Right lobe of liver (tissue), 6 donors: ENCODE data around the gene CALML5. TPM values are rescaled to one million over a fixed set of nuclear protein-coding genes. Genes with fewer than 3 reads are reported as not detected.

Experiments
- ATAC-seq, 4 donors: fragments of 200-7000 bp; cut with Tn5 transposase; one replicate each; pipeline ENCODE4 v1.9.1; 2020; ENCODE audit warnings: mild to moderate bottlenecking in 4 of 4, moderate library complexity in 4 of 4
- DNase-seq, 3 donors: peaks; one replicate each; pipeline ENCODE4 v3.0.0-alpha.2; 2020
- H3K27ac ChIP-seq, 3 donors: fragments of 200-600 bp; one replicate each; pipeline ENCODE4 v1.8.0; 2022
- H3K27me3 ChIP-seq, 2 donors: fragments of 200-600 bp; one replicate each; pipeline ENCODE4 v1.8.0; 2022
- H3K36me3 ChIP-seq, 4 donors: fragments of 200-600 bp; sonication (generic) in 1 of 4; one replicate each; pipeline versions ENCODE4 v1.5.1 to v1.8.0; 2017 to 2022; ENCODE audit warnings: control low read depth in 1 of 4
- H3K4me1 ChIP-seq, 4 donors: fragments of 200-600 bp; sonication (generic) in 1 of 4; one replicate each; pipeline versions ENCODE4 v1.5.1 to v1.8.0; 2017 to 2022; ENCODE audit warnings: control low read depth in 1 of 4
- H3K4me3 ChIP-seq, 3 donors: fragments of 200-600 bp; one replicate each; pipeline ENCODE4 v1.8.0; 2022
- H3K9me3 ChIP-seq, 4 donors: fragments of 200-600 bp; sonication (generic) in 1 of 4; one replicate each; pipeline versions ENCODE4 v1.5.1 to v1.8.0; 2017 to 2022; ENCODE audit warnings: control low read depth in 1 of 4
- POLR2A ChIP-seq: fragments of 450-650 bp; IDR thresholded peaks from one replicate; pipeline ENCODE4 v1.6.1; 2017; ENCODE audit warnings: antibody characterized with exemption, mild to moderate bottlenecking
- WGBS: methylation state at CpG from one replicate; pipeline ENCODE4 v1.1.6; 2018; ENCODE audit warnings: low coverage, low lambda C conversion rate; ENCODE audit not compliant: insufficient coverage; ENCODE audit errors: missing lambda C conversion rate; 5-methylcytosine and 5-hydroxymethylcytosine counted together
- intact Hi-C, 2 donors: fragments of 100-400 bp; cut with DNase I; formaldehyde crosslinking; loops; one replicate each; pipeline versions ENCODE4 v1.11.2 to v1.14.1; 2022
- total RNA-seq, 6 experiments: library from RNA; depleted of rRNA in 2 of 6; stranded (reverse); fragments of >200 nt in 2 of 6; fragmentation: NEBNext Ultra II Directional in 3 of 6; extraction: Animal tissue kit (Norgen Biotek cat#: 25700) in 3 of 6; gene quantifications; one replicate each; pipeline versions ENCODE4 v1.1.0 to v1.2.4, GENCODE V29; 2016 to 2023
- TF ChIP-seq, protein P1 (sequence below), 4 donors: fragments of 200-600 bp in 3 of 4; fragments of 450-650 bp in 1 of 4; IDR thresholded peaks; one replicate each; pipeline versions ENCODE4 v1.5.1 to v1.8.0; 2016 to 2022; ENCODE audit warnings: antibody characterized with exemption in 4 of 4, mild to moderate bottlenecking in 2 of 4
- donor health status: DM: no; HTN: yes; CAD: no.
- donor health status: DM: no; HTN: no; CAD: no.
- donor health status: DM: no; HTN: no; CAD: no.
- donor health status: DM: no; HTN: yes; CAD: no.
- donor health status: DM: no; HTN: yes; CAD: no.

CALML5 gene
- total RNA-seq, 6 experiments from 2014 or later, result not detected

DNA sequence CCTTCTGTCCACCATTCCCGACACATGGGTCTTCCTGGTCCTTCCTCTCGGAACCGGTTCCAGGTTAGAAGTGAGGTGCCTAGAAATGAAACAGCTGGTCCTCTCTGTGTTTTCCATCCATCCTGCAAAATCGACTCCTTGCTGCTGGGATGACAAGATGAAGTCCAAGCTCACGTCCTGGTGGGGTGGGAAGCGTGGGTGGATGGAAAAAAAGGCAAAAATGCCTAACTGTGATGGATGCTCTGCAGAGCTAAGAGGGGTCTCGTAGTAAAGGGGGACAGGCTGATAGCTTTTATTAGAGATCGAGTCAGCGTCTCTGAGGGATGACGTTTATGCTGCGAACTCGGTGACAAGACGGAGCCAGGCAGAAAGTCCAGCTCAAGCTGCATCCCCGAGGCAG is 14.1 kb downstream of the CALML5 start:
- intact Hi-C loops, result no loop called here
- Histone ChIP-seq H3K36me3 (no peaks in the 10 kb centered on the region), H3K27ac (no peak overlapping the region), H3K4me3 (no peak overlapping the region), H3K9me3 (no peaks in the 10 kb centered on the region), H3K4me1 (no peaks in the 10 kb centered on the region), H3K27me3 (no peaks in the 10 kb centered on the region)
- DNase-seq (peak in 1 of 3 donors; percentile 24), ATAC-seq (no peak)
- TF ChIP-seq, protein P1, sequence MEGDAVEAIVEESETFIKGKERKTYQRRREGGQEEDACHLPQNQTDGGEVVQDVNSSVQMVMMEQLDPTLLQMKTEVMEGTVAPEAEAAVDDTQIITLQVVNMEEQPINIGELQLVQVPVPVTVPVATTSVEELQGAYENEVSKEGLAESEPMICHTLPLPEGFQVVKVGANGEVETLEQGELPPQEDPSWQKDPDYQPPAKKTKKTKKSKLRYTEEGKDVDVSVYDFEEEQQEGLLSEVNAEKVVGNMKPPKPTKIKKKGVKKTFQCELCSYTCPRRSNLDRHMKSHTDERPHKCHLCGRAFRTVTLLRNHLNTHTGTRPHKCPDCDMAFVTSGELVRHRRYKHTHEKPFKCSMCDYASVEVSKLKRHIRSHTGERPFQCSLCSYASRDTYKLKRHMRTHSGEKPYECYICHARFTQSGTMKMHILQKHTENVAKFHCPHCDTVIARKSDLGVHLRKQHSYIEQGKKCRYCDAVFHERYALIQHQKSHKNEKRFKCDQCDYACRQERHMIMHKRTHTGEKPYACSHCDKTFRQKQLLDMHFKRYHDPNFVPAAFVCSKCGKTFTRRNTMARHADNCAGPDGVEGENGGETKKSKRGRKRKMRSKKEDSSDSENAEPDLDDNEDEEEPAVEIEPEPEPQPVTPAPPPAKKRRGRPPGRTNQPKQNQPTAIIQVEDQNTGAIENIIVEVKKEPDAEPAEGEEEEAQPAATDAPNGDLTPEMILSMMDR (IDR thresholded peaks at IDR 0.05), result no peak
- no peak for TF ChIP-seq POLR2A
- 63% methylated on average over 6 of the region's 14 CpGs for WGBS

DNA sequence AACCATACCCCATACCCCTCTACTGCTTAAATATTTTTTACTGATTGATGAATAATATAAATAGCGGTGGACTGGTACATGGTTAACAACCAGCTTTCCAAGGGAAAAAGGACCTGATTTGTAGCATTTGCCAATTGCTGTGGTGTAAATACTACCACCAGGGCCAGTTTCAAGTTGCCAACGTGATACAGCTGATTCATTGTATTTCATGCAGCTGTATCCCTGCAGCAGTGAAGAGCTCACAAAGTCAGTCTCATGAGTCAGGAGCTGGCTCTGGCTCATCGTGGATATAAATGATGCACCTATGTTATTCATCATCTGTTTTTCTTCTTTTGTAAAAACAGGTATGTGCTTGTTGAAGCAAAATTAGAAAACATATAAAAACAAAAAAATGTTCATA is 15.2 kb downstream of the CALML5 start:
- WGBS, result 92% methylated on average over 2 of the region's 3 CpGs
- H3K36me3 ChIP-seq, result no peaks in the 10 kb centered on the region
- ATAC-seq, result no peak
- intact Hi-C loops, result no loop called here
- H3K4me1 ChIP-seq, result no peaks in the 10 kb centered on the region
- no peak overlapping the region for H3K4me3 ChIP-seq
- H3K27ac ChIP-seq, result no peak overlapping the region
- no peaks in the 10 kb centered on the region for H3K27me3 ChIP-seq
- H3K9me3 ChIP-seq, result no peaks in the 10 kb centered on the region
- DNase-seq, result no peak
- no peak for TF ChIP-seq POLR2A
- TF ChIP-seq, protein P1 (IDR thresholded peaks at IDR 0.05), result no peak

- Histone ChIP-seq H3K4me3 (no peak overlapping the region), H3K27ac (no peak overlapping the region), H3K36me3 (no peaks in the 10 kb centered on the region), H3K27me3 (no peaks in the 10 kb centered on the region), H3K9me3 (no peaks in the 10 kb centered on the region), H3K4me1 (no peaks in the 10 kb centered on the region)
- ATAC-seq (no peak), DNase-seq (no peak)
- intact Hi-C loops, result no loop called here
- TF ChIP-seq, protein P1 (IDR thresholded peaks at IDR 0.05), result no peak
- no peak for TF ChIP-seq POLR2A
- 82% methylated on average over 5 of the region's 9 CpGs for WGBS
Measured at GRCh38 chr10:5482016-5482415, 17.4 kb downstream of the CALML5 start.

- Histone ChIP-seq H3K9me3 (no peaks in the 10 kb centered on the region), H3K27ac (no peak overlapping the region), H3K27me3 (no peaks in the 10 kb centered on the region), H3K4me1 (no peaks in the 10 kb centered on the region), H3K4me3 (no peak overlapping the region), H3K36me3 (no peaks in the 10 kb centered on the region)
- TF ChIP-seq, protein P1 (IDR thresholded peaks at IDR 0.05), result no peak
- no peak for TF ChIP-seq POLR2A
- ATAC-seq (no peak), DNase-seq (no peak)
- WGBS, result 89% methylated on average over 12 of the region's 12 CpGs
- intact Hi-C loops, result no loop called here
Measured at GRCh38 chr10:5481121-5481520, 18.2 kb downstream of the CALML5 start.
